Measurements from ENCODE around the gene EVPL.

Gene EVPL

GRCh38 chr17:76046064-76046463 lies 19.0 kb upstream of the EVPL start:
- TF ChIP-seq POLR2AphosphoS5 (IDR thresholded peaks at IDR 0.05; ENCODE audit: low read depth, low read length) (no peak), REST (IDR thresholded peaks at IDR 0.05; ENCODE audit: insufficient read depth in 1 of 2, low read depth in 2 of 2, low read length in 2 of 2) (no peak), FOXP2 (optimal IDR thresholded peaks at IDR 0.05; ENCODE audit: borderline replicate concordance, extremely low read depth, extremely low read length, insufficient read depth) (no peak), TAF1 (IDR thresholded peaks at IDR 0.05; ENCODE audit: borderline replicate concordance, insufficient read depth, low read length) (no peak), SIN3A (IDR thresholded peaks at IDR 0.05; ENCODE audit: borderline replicate concordance, insufficient read depth, low read length) (no peak)

GRCh38 chr17:76040376-76040775 lies 13.3 kb upstream of the EVPL start:
- TF ChIP-seq TAF1 (IDR thresholded peaks at IDR 0.05; ENCODE audit: borderline replicate concordance, insufficient read depth, low read length) (no peak), FOXP2 (optimal IDR thresholded peaks at IDR 0.05; ENCODE audit: borderline replicate concordance, extremely low read depth, extremely low read length, insufficient read depth) (no peak), POLR2AphosphoS5 (IDR thresholded peaks at IDR 0.05; ENCODE audit: low read depth, low read length) (no peak), REST (IDR thresholded peaks at IDR 0.05; ENCODE audit: insufficient read depth in 1 of 2, low read depth in 2 of 2, low read length in 2 of 2) (no peak), SIN3A (IDR thresholded peaks at IDR 0.05; ENCODE audit: borderline replicate concordance, insufficient read depth, low read length) (no peak)

GRCh38 chr17:76039121-76039520 lies 12.0 kb upstream of the EVPL start:
- TF ChIP-seq FOXP2 (optimal IDR thresholded peaks at IDR 0.05; ENCODE audit: borderline replicate concordance, extremely low read depth, extremely low read length, insufficient read depth) (no peak), SIN3A (IDR thresholded peaks at IDR 0.05; ENCODE audit: borderline replicate concordance, insufficient read depth, low read length) (no peak), TAF1 (IDR thresholded peaks at IDR 0.05; ENCODE audit: borderline replicate concordance, insufficient read depth, low read length) (no peak), POLR2AphosphoS5 (IDR thresholded peaks at IDR 0.05; ENCODE audit: low read depth, low read length) (no peak), REST (IDR thresholded peaks at IDR 0.05; ENCODE audit: insufficient read depth in 1 of 2, low read depth in 2 of 2, low read length in 2 of 2) (no peak)

- no peak for TF ChIP-seq TAF1 (IDR thresholded peaks at IDR 0.05; ENCODE audit: borderline replicate concordance, insufficient read depth, low read length)
- no peak for TF ChIP-seq POLR2AphosphoS5 (IDR thresholded peaks at IDR 0.05; ENCODE audit: low read depth, low read length)
- no peak for TF ChIP-seq FOXP2 (optimal IDR thresholded peaks at IDR 0.05; ENCODE audit: borderline replicate concordance, extremely low read depth, extremely low read length, insufficient read depth)
- no peak for TF ChIP-seq SIN3A (IDR thresholded peaks at IDR 0.05; ENCODE audit: borderline replicate concordance, insufficient read depth, low read length)
- TF ChIP-seq REST (IDR thresholded peaks at IDR 0.05; ENCODE audit: insufficient read depth in 1 of 2, low read depth in 2 of 2, low read length in 2 of 2): no peak
Observed at GRCh38 chr17:76038050-76038449, 10.9 kb upstream of the EVPL start.
